Retinal pigment epithelial cell (primary cell): Measurements from ENCODE around the gene COL27A1.

Experiments used
- DNase-seq: peaks from one replicate; pipeline ENCODE4 v3.0.0-alpha.2; 2010; ENCODE audit warnings: low read depth
- H3K4me3 ChIP-seq: 2 replicates; pipeline ENCODE4 v1.5.1; 2011; ENCODE audit warnings: mild to moderate bottlenecking, low read length, control low read depth, moderate library complexity
- TF ChIP-seq, protein P1 (sequence below): conservative IDR thresholded peaks from 2 replicates; pipeline ENCODE4 v1.5.1; 2011; ENCODE audit warnings: low read depth, low read length, control low read depth, inconsistent platforms

The COL27A1 gene

DNA sequence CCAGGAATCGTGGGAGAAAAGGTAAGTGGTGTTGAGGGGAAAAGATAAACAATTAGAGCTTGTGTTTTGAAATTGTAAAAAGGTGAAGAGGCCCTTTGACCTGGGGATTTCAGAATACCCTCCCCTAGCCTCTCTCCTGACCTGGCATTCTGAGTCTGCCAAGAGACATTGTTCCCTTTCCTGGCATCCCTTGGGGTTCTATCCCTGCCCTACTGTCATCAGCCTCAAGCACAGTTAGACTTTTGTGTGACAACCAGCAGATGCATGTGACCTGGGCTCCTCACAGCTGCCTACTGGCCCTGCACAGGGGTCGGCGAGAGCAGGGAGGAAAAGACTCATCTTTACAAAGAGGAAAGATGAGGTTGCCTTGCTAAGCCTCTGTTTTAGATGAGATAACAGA, 95.3 kb downstream of the COL27A1 start:
- H3K4me3 ChIP-seq: no peak overlapping the region
- no peak for DNase-seq
- TF ChIP-seq, protein P1, sequence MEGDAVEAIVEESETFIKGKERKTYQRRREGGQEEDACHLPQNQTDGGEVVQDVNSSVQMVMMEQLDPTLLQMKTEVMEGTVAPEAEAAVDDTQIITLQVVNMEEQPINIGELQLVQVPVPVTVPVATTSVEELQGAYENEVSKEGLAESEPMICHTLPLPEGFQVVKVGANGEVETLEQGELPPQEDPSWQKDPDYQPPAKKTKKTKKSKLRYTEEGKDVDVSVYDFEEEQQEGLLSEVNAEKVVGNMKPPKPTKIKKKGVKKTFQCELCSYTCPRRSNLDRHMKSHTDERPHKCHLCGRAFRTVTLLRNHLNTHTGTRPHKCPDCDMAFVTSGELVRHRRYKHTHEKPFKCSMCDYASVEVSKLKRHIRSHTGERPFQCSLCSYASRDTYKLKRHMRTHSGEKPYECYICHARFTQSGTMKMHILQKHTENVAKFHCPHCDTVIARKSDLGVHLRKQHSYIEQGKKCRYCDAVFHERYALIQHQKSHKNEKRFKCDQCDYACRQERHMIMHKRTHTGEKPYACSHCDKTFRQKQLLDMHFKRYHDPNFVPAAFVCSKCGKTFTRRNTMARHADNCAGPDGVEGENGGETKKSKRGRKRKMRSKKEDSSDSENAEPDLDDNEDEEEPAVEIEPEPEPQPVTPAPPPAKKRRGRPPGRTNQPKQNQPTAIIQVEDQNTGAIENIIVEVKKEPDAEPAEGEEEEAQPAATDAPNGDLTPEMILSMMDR: no peak

DNA sequence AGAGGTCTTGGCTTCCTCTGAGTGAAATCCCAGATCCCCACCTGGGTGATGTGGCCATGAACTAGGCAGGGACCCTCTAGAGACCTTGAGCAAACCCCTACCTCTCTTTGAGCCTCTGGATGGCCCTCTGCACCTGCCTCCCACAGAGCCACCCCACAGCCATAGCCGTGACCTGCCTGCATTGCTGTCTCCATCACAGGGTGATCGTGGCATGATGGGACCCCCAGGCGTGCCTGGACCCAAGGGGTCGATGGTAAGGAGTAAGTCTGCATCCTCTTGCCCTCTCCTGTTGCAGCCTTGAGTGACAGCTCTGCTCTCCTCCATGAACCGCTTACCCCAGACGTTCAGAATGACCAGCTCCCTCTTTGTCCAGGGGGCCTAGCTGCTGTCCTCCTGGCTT, 97.1 kb downstream of the COL27A1 start:
- no peak for DNase-seq
- TF ChIP-seq, protein P1: no peak
- no peak overlapping the region for H3K4me3 ChIP-seq

DNA sequence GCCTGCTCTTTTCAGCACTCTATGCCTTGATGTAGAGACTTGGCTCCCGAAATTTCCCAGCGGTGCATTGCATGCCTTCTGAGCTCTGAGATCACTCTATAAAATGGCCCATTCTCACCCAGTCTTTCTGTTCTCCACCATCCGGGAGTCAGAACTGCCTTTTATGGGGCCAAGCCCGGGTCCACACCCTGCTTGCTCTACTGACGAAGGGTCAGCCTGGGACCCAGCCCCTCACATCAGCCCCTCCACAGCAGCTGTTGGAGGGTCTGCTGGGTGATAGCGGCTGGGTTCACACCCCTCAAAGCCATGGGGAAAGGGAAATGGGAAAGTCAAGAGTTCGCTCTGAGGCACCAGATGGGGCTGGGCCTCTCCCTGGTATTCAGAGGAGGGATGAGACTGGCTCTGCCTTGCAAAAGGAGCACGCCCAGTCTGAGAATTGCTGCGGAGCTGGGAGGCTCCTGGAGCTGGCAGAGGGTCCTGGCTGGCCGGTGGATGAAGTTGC, 101.5 kb downstream of the COL27A1 start:
- DNase-seq: no peak
- H3K4me3 ChIP-seq: no peak overlapping the region
- TF ChIP-seq, protein P1: no peak

DNA sequence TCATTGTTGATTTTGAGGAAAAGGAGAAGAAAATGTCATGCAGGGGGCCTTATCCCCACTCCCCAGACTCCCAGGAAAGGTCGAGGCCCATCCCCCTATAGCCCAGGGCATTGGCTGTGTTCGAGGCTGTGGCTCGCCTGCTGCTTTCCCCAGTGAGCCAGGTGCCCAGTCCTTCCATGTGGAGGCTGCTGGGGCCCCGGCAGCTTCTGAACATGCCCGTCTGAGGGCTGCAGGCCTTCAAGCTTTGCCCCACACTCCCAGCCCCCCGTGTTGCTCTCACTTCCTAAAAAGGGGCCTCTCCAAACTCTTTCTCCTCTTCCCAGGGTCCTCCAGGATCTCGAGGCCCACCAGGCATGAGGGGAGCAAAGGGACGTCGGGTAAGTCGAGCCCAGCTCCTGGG, 102.9 kb downstream of the COL27A1 start:
- DNase-seq: no peak
- H3K4me3 ChIP-seq: no peak overlapping the region
- TF ChIP-seq, protein P1: no peak

DNA sequence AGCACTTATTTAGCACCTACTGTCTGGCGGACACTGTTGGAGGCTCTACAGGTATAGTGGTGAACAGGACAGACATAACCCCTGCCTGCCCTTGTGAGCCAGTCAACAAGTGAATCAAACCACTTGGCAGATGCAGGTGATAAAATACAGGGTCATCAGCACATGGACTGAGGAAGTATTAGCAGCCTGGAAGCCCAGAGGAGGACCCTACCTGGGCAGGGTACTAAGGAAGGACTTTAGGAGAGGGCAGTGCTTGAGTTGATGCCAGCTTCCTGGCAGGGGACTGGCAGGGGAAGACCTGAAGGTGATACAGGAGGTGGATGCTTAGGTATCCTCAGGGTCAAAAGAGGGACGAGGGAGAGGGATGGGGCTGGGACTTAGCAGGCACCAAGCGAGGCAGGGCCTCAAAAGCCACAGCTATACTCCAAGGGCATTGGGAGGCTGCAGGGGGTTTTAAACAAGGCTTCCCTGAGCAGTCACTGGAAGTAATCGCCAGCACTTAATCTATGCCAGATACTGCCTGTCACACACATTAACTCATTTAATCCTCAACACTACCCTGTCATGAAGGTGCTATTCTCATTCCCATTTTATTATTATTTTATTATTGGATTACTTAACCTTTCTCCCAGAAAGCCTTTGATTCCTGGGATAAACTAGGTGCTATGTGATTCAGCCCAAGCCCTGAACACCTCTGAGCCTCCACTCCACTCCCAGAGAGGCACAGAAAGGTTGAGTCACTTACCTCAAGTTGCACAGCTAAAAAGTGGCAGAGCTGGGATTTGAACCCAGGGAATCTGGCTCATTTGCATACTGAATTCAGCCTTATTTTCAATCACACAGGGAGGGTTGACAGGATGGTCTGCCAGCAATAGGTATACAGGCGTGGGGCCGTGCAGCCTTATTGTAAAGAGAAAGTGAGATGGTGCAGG, 103.8 kb downstream of the COL27A1 start:
- H3K4me3 ChIP-seq: no peak overlapping the region
- TF ChIP-seq, protein P1: no peak
- no peak for DNase-seq

DNA sequence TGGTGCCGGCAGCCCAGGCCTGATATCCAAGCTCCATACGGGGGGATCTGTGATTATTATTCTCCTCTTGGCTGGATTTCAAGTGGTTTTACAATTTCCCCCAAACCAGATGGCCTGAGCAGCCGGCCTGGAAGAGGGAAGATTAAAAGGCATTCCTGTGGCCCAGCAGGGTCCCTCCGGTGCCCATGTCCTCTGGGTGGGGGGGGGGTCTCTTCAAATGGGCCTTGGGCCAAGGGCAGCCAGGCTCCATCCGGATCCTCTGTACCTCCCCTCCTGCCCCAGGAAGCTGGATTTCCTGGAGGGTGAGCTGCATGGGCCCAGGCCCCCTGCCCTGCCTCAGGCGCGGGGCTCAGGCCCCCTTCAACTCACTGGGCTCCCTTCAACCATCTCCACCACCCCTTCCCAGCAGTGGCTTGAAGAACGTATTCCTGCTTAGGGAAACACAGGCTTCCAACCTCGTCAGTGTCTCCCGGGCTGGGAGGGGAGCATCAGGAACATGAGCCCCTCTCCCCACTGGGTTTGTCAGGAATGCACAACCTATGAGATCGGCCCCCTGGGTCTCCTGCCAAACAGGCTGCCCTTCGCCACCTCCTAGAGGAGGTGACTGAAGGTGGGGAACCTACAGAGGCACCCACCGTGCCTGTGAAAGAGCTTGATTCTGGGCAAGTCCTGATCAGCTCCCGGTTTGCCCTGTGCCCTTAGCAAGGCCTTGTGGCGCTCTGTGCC, 104.6 kb downstream of the COL27A1 start:
- no peak for DNase-seq
- TF ChIP-seq, protein P1: no peak
- no peak overlapping the region for H3K4me3 ChIP-seq
